Measurements from ENCODE around the gene EMCN.

The EMCN gene

GRCh38 chr4:100494166-100494565 is 23.7 kb downstream of the EMCN start:
- in situ Hi-C loops (cut with HindIII; ENCODE audit: low sequenced_read_pairs): no loop called here

DNA sequence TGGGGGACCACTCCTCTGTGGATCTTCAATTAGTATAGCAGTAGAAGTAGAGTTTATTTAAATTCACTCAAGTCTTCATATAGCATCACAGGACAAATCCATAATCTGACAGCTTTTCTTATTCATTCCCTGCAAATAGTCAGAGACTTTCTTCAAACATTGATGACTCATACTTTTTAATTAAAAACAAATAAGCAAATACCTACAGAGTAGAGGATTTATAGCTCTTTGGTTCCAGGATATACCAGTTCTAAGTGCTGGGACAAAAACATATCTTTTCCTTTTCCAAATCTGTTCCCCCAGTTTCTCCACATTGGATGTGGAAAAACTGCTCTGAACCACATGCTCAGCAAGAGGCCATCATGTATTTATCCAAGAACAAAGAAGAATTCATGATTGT is 24.1 kb downstream of the EMCN start:
- in situ Hi-C loops (cut with HindIII; ENCODE audit: low sequenced_read_pairs): no loop called here

- in situ Hi-C loops (cut with HindIII; ENCODE audit: low sequenced_read_pairs): no loop called here
Measured at GRCh38 chr4:100492129-100492528, 25.7 kb downstream of the EMCN start.

DNA sequence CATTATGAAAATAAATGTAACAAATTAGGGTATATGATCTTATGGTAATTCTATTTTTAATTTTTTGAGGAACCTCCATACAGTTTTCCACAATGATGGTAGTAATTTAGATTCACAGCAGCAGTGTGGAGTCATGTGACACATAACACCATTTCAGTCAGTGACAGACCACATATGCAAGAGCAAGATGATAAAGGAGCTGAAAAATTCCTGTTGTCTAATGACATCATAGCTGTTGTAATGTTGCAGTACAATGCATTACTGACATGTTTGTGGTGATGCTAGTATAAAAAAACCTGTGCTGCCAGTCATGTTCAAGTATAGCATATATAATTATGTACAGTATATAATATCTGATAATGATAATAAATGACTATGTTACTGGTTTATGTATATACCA is 28.5 kb downstream of the EMCN start:
- in situ Hi-C loops (cut with HindIII; ENCODE audit: low sequenced_read_pairs): no loop called here

DNA sequence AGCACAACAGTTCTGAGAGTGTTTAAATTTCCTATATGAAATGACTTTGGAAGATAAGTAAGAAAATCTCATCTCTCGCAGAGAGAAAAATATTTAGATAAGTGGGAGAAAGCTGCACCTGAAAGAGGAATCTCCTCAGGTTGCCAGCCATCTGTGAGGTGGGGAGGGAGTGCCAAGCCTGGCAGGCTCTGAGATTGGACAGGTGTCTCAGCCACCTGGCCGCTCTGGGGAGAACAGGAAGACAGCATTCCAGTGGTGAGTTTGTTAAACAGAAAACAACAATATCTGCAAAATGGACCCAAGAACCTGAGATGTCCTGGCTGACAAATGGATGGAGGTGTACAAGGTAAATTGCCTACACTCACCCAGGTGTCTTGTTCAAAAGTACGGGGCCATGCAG is 31.3 kb downstream of the EMCN start:
- in situ Hi-C loops (cut with HindIII; ENCODE audit: low sequenced_read_pairs): no loop called here

- in situ Hi-C loops (cut with HindIII; ENCODE audit: low sequenced_read_pairs): no loop called here
Measured at GRCh38 chr4:100483796-100484195, 34.0 kb downstream of the EMCN start.

DNA sequence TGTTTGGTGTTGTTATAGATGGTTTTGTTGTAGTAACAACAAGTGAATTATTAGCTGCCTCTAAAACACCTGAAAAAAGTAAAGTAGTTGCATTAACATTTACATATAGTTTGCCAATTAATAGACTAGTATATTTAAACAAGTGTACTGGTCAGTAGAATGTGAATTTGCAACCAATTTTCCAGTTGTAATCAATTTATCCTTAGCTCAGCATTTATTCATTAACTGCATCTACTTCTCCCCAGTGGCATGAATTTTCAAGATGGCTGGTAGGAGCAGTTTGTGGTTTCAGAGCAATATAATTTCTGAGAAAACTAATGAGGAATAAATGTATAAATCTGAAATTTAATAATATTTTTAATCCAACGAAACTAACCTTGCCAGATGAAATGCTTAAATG is 37.9 kb downstream of the EMCN start:
- in situ Hi-C loops (cut with HindIII; ENCODE audit: low sequenced_read_pairs): no loop called here

- in situ Hi-C loops (cut with HindIII; ENCODE audit: low sequenced_read_pairs): no loop called here
Measured at GRCh38 chr4:100469555-100469954, 48.3 kb downstream of the EMCN start.

DNA sequence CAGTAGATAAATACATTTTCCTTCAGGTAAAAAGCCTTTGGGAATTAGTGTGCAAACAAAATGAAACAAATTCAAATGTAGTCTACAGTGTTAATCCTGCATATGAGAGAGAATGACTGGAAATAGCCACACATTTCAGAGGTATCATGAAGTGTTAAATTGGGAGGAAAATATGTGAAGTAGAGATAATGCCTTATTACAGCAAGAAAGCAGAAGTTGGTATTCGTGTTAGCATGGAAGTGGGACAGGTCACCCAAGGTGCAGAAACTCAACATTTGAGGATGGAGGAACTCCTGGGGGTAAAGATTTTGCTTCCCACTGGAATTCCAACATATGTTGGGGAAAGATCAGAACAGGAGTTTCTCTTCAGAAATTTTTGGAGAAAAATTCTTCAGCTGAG is 51.3 kb downstream of the EMCN start:
- in situ Hi-C loops (cut with HindIII; ENCODE audit: low sequenced_read_pairs): no loop called here

DNA sequence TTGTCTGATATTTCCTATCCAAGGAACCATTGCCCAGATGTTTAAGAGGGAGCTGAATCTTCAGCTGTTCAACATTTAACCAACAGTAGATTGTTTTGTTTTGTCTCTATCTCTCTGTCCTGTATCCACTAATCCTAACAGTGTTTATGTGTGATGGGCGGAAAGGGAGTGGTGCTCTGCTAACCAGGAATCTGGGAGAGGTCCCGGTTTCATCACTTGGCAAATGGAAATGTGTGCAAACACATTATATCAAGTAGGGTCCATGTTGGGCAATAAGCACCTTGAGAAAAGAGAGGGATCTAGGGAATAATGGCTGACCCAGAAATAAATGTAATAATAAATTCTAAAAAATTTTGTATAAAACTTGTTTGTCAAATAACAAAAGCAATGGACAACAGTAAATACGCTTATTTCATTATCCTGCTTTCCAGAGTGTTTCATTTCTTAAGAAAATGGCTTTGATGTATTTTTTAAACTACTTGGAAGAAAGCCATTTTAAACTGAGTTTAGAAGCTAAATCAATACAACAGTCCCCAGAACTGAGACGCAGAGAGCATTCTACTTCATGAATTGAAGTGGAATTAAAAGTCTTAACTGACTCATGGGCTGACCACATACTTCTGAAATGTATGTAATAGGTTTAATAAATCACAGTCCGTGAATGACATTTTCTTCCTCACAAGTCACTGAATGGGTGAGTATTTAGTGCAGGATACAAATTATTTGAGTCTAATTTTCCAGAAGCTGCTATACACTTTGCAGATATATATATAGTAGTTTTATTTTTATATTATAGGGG is 55.8 kb downstream of the EMCN start:
- in situ Hi-C loops (cut with HindIII; ENCODE audit: low sequenced_read_pairs): no loop called here

- in situ Hi-C loops (cut with HindIII; ENCODE audit: low sequenced_read_pairs): no loop called here
Measured at GRCh38 chr4:100450449-100450848, 67.4 kb downstream of the EMCN start.

- in situ Hi-C loops (cut with HindIII; ENCODE audit: low sequenced_read_pairs): no loop called here
Measured at GRCh38 chr4:100431416-100431815, 86.4 kb downstream of the EMCN start.

GRCh38 chr4:100430451-100430850 is 87.4 kb downstream of the EMCN start:
- in situ Hi-C loops (cut with HindIII; ENCODE audit: low sequenced_read_pairs): no loop called here

- in situ Hi-C loops (cut with HindIII; ENCODE audit: low sequenced_read_pairs): no loop called here
Measured at GRCh38 chr4:100429616-100430015, 88.2 kb downstream of the EMCN start.

DNA sequence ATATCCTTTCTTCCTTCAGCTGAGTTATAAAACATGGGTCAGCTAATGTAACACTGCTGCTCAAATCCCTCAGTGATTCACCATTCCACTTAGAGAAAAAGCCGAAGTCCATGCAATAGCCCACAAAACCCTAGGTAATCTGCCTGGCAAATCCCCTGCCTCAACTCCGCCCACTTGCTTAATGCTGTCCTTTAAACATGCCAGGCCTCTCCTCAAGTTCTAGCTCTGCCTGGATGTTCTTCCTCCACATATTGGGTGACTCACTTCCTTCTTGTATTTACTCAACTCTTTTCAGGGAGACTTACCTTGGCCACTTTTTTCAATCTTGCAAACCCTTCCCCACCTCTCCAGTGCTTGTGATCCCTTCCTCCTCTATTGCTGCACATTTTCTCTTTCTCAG is 89.8 kb downstream of the EMCN start:
- in situ Hi-C loops (cut with HindIII; ENCODE audit: low sequenced_read_pairs): no loop called here

DNA sequence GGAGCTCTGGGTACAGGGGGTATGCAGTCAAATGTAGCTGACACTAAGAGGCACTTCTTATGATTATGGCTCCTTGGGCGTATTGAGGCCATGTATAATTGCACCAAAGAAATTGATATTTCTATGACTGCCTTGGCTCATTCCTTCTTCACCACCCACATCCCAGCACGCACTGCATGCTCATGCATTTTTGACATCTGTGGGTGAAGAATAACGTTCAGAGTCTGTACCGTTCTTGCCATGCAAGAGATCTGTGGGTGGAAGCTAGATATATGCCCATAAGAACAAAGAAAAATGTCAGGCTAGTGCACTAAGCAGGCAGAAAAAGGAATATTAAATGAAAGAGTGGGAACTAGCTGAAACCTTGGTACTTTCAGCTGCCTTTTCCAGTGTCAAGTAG is 93.4 kb downstream of the EMCN start:
- in situ Hi-C loops (cut with HindIII; ENCODE audit: low sequenced_read_pairs): no loop called here

DNA sequence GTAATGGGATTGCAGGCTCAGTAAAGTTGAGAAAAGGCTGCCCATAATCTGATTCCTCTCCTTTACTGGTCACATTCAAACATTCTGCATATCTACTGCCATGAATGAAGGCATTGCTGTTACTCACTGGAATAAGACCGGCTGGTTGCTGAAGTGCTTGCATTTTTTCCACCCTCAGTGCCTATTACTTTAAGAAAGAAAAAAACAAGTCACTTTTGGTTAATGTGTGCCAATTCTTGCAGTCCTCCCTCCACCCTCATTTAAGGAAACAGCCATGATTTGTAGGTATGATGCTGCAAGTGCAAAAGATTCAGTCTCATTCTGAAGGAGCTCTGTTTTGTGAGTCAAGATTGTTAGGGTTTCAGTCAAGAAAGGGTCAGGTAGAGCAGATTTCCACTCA is 94.9 kb downstream of the EMCN start:
- in situ Hi-C loops (cut with HindIII; ENCODE audit: low sequenced_read_pairs): no loop called here

- in situ Hi-C loops (cut with HindIII; ENCODE audit: low sequenced_read_pairs): no loop called here
Measured at GRCh38 chr4:100421361-100421978, 96.4 kb downstream of the EMCN start.

DNA sequence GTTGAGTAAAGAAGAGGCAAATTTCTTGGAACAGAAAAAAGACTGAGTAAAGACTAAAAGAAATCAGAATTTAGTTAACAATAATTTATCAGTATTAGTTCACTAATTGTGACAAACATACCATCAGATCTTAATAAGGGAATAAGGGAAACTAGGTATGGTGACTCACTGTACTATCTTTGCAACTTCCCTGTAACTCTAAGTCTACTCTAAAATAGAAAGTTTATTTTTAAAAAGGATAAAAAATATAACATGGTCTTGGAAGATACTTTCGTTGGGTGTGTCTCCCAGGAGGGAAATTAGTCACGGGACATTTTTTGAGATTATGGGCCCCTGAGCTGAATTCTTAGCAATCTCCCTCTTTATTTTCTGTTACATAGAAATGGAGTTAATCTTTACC is 97.3 kb downstream of the EMCN start:
- in situ Hi-C loops (cut with HindIII; ENCODE audit: low sequenced_read_pairs): no loop called here

GRCh38 chr4:100417565-100417964 is 100.3 kb downstream of the EMCN start:
- in situ Hi-C loops (cut with HindIII; ENCODE audit: low sequenced_read_pairs): no loop called here

- in situ Hi-C loops (cut with HindIII; ENCODE audit: low sequenced_read_pairs): no loop called here
Measured at GRCh38 chr4:100414016-100414790, 103.6 kb downstream of the EMCN start.

GRCh38 chr4:100391863-100392262 is 126.0 kb downstream of the EMCN start:
- in situ Hi-C loops (cut with HindIII; ENCODE audit: low sequenced_read_pairs): no loop called here

Data from endothelial cell of hepatic sinusoid (primary cell).